SH-SY5Y (cell line): ENCODE results near the gene EDC4.

Experiments used
- GATA2 ChIP-seq: IDR thresholded peaks from 2 replicates; pipeline ENCODE4 v1.6.1; 2011; ENCODE audit warnings: mild to moderate bottlenecking, low read depth, low read length
- GATA3 ChIP-seq: IDR thresholded peaks from 2 replicates; pipeline ENCODE4 v1.6.1; 2011; ENCODE audit warnings: low read depth, mild to moderate bottlenecking, low read length, moderate library complexity

DNA sequence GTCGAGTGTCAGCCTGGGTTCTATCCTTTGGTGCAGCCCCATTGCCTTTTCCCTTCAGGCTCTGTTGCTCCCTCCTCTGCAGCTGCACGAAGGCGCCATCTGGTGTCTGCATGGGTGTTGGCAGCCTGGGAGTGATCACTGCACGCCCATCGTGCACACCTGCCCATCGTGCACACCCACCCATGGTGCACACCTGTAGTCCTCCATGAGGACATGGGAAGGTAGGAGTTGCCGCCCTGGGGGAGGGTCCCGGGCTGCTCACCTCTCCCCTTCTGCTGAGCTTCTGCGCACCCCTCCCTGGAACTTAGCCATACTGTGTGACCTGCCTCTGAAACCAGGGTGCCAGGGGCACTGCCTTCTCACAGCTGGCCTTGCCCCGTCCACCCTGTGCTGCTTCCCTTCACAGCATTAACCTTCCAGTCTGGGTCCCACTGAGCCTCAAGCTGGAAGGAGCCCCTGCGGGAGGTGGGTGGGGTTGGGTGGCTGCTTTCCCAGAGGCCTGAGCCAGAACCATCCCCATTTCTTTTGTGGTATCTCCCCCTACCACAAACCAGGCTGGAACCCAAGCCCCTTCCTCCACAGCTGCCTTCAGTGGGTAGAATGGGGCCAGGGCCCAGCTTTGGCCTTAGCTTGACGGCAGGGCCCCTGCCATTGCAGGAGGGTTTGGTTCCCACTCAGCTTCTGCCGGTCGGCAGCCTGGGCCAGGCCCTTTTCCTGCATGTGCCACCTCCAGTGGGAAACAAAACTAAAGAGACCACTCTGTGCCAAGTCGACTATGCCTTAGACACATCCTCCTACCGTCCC is 55.9 kb downstream of the EDC4 start:
- TF ChIP-seq GATA2, result no peak
- no peak for TF ChIP-seq GATA3
